Trophoblast cell (in vitro differentiated cells and primary cell): Measurements from ENCODE around the gene PTPRN2.

Experiments
- DNase-seq, 2 donors: peaks; one replicate each; pipeline ENCODE4 v3.0.0-alpha.2; 2016
- H2AFZ ChIP-seq: 2 replicates; pipeline ENCODE4 v1.6.1; 2013; ENCODE audit warnings: low read length, moderate library complexity, mild to moderate bottlenecking; ENCODE audit not compliant: insufficient read depth, poor library complexity
- H2AK5ac ChIP-seq: 2 replicates; pipeline ENCODE4 v1.6.1; 2013; ENCODE audit warnings: mild to moderate bottlenecking, low read length
- H2BK120ac ChIP-seq: 2 replicates; pipeline ENCODE4 v1.6.1; 2013; ENCODE audit warnings: low read length, mild to moderate bottlenecking, moderate library complexity; ENCODE audit not compliant: insufficient read depth, poor library complexity
- H2BK12ac ChIP-seq: 2 replicates; pipeline ENCODE4 v1.6.1; 2013; ENCODE audit warnings: mild to moderate bottlenecking, low read length, moderate library complexity
- H2BK5ac ChIP-seq: 2 replicates; pipeline ENCODE4 v1.6.1; 2013; ENCODE audit warnings: low read length, low read depth, moderate library complexity, mild to moderate bottlenecking; ENCODE audit not compliant: poor library complexity
- H3K14ac ChIP-seq: 2 replicates; pipeline ENCODE4 v1.6.1; 2013; ENCODE audit warnings: mild to moderate bottlenecking, low read length
- H3K18ac ChIP-seq: 2 replicates; pipeline ENCODE4 v1.6.1; 2013; ENCODE audit warnings: mild to moderate bottlenecking, low read length
- H3K23ac ChIP-seq: 2 replicates; pipeline ENCODE4 v1.6.1; 2013; ENCODE audit warnings: low read length
- H3K27ac ChIP-seq: 2 replicates; pipeline ENCODE4 v1.5.1; 2013; ENCODE audit warnings: low read depth, mild to moderate bottlenecking, inconsistent platforms, low read length, moderate library complexity
- H3K27me3 ChIP-seq: 2 replicates; pipeline ENCODE4 v1.6.1; 2013; ENCODE audit warnings: inconsistent platforms, mild to moderate bottlenecking, low read length, moderate library complexity; ENCODE audit not compliant: insufficient read depth
- H3K36me3 ChIP-seq, 2 experiments: 1 replicate in 1 of 2; 2 replicates in 1 of 2; pipeline ENCODE4 v1.6.1; 2013; ENCODE audit warnings: low read length in 2 of 2, mild to moderate bottlenecking in 2 of 2, moderate library complexity in 1 of 2; ENCODE audit not compliant: insufficient read depth in 2 of 2, control insufficient read depth in 1 of 2
- H3K4ac ChIP-seq: 2 replicates; pipeline ENCODE4 v1.6.1; 2013; ENCODE audit warnings: low read depth, mild to moderate bottlenecking, low read length, moderate library complexity
- H3K4me1 ChIP-seq, 2 experiments: 1 replicate in 1 of 2; 2 replicates in 1 of 2; pipeline ENCODE4 v1.6.1; 2013; ENCODE audit warnings: low read length in 2 of 2, mild to moderate bottlenecking in 2 of 2, moderate library complexity in 1 of 2; ENCODE audit not compliant: insufficient read depth in 2 of 2, control insufficient read depth in 1 of 2
- H3K4me2 ChIP-seq: 2 replicates; pipeline ENCODE4 v1.6.1; 2013; ENCODE audit warnings: inconsistent platforms, mild to moderate bottlenecking, low read length, moderate library complexity
- H3K4me3 ChIP-seq: 2 replicates; pipeline ENCODE4 v1.5.1; 2013; ENCODE audit warnings: mild to moderate bottlenecking, low read depth, low read length, inconsistent platforms
- H3K79me1 ChIP-seq: one replicate; pipeline ENCODE4 v1.6.1; 2013; ENCODE audit warnings: low read length
- H3K79me2 ChIP-seq: 2 replicates; pipeline ENCODE4 v1.6.1; 2013; ENCODE audit warnings: low read length, mild to moderate bottlenecking; ENCODE audit not compliant: control insufficient read depth, insufficient read depth, poor library complexity
- H3K9ac ChIP-seq: 2 replicates; pipeline ENCODE4 v1.6.1; 2013; ENCODE audit warnings: mild to moderate bottlenecking, low read length
- H3K9me3 ChIP-seq: 2 replicates; pipeline ENCODE4 v1.6.1; 2013; ENCODE audit warnings: low read depth, mild to moderate bottlenecking, control low read depth, inconsistent platforms, low read length; ENCODE audit not compliant: insufficient read depth
- H4K12ac ChIP-seq: 2 replicates; pipeline ENCODE4 v1.6.1; 2013; ENCODE audit warnings: low read depth, mild to moderate bottlenecking, low read length, moderate library complexity
- H4K8ac ChIP-seq: 2 replicates; pipeline ENCODE4 v1.6.1; 2013; ENCODE audit warnings: low read depth, mild to moderate bottlenecking, low read length, moderate library complexity
- H4K91ac ChIP-seq: one replicate; pipeline ENCODE4 v1.6.1; 2013; ENCODE audit warnings: low read depth, mild to moderate bottlenecking, low read length, moderate library complexity
- WGBS: extraction: QIAGEN DNeasy Blood & Tissue Kit; methylation state at CpG from one replicate; pipeline ENCODE4 v1.1.7; 2013; ENCODE audit warnings: missing lambda C conversion rate; ENCODE audit not compliant: insufficient read length, insufficient coverage; ENCODE audit errors: extremely low coverage; 5-methylcytosine and 5-hydroxymethylcytosine counted together

PTPRN2 gene

DNA sequence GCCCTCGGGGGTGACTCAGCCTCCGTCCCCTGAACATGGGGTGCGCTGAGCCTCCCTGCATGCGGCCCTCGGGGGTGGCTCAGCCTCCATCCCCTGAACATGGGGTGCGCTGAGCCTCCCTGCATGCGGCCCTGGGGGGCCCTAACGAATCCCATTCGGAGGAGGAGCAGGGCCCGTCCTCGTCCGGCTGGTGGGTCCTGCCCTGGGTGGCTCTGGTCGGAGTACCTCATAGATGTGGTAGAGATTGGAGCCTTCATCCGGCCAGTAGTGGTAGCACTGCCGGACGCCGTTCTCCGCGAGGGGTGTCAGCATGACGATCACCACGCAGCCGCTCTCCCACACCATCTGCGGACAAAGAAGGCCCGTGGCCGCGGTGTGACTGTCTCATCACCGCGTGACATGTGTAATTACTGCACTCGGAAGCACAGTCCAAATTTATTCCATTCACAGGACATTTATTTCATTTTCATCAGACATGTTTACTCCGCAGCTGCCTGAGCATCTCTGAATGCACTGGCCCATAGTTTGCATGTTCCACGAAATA is 1009.8 kb downstream of the PTPRN2 start:
- no peaks in the 10 kb centered on the region for H3K79me2 ChIP-seq
- DNase-seq, result no peak
- no peaks in the 10 kb centered on the region for H3K4me1 ChIP-seq
- H3K9me3 ChIP-seq, result peaks cover 2% of the 10 kb centered on the region
- H2BK120ac ChIP-seq, result no peak overlapping the region
- H3K14ac ChIP-seq, result no peak overlapping the region
- H3K27me3 ChIP-seq, result no peaks in the 10 kb centered on the region
- H3K9ac ChIP-seq, result no peak overlapping the region
- H2AFZ ChIP-seq, result no peak overlapping the region
- WGBS, result no CpG with 5 or more reads among the region's 31 CpGs
- no peak overlapping the region for H2AK5ac ChIP-seq
- H3K23ac ChIP-seq, result no peak overlapping the region
- no peak overlapping the region for H3K4me3 ChIP-seq
- no peak overlapping the region for H4K91ac ChIP-seq
- H2BK12ac ChIP-seq, result no peak overlapping the region
- H3K18ac ChIP-seq, result no peak overlapping the region
- no peaks in the 10 kb centered on the region for H3K79me1 ChIP-seq
- H3K27ac ChIP-seq, result no peak overlapping the region
- no peak overlapping the region for H2BK5ac ChIP-seq
- no peak overlapping the region for H4K12ac ChIP-seq
- no peak overlapping the region for H3K4ac ChIP-seq
- H4K8ac ChIP-seq, result no peak overlapping the region
- H3K36me3 ChIP-seq, result no peaks in the 10 kb centered on the region
- no peak overlapping the region for H3K4me2 ChIP-seq

- Histone ChIP-seq H3K23ac (no peak overlapping the region), H3K4me3 (no peak overlapping the region), H4K12ac (no peak overlapping the region), H4K91ac (no peak overlapping the region), H2AFZ (no peak overlapping the region), H3K9ac (no peak overlapping the region), H4K8ac (no peak overlapping the region), H3K79me1 (no peaks in the 10 kb centered on the region), H2BK12ac (no peak overlapping the region), H3K27me3 (no peaks in the 10 kb centered on the region), H2BK120ac (no peak overlapping the region), H3K4ac (no peak overlapping the region), H3K27ac (no peak overlapping the region), H3K4me2 (no peak overlapping the region), H3K18ac (no peak overlapping the region), H2AK5ac (no peak overlapping the region), H3K9me3 (peaks cover 2% of the 10 kb centered on the region), H3K36me3 (no peaks in the 10 kb centered on the region), H3K14ac (no peak overlapping the region), H2BK5ac (no peak overlapping the region), H3K79me2 (no peaks in the 10 kb centered on the region), H3K4me1 (no peaks in the 10 kb centered on the region)
- no CpG with 5 or more reads among the region's 14 CpGs for WGBS
- no peak for DNase-seq
Measured at GRCh38 chr7:157577061-157577460, 1010.6 kb downstream of the PTPRN2 start.

- Histone ChIP-seq H3K9me3 (peaks cover 2% of the 10 kb centered on the region), H3K9ac (no peak overlapping the region), H2AFZ (no peak overlapping the region), H3K27me3 (no peaks in the 10 kb centered on the region), H3K79me2 (no peaks in the 10 kb centered on the region), H2AK5ac (no peak overlapping the region), H3K4me2 (no peak overlapping the region), H2BK5ac (no peak overlapping the region), H3K27ac (no peak overlapping the region), H3K79me1 (no peaks in the 10 kb centered on the region), H4K12ac (no peak overlapping the region), H4K91ac (no peak overlapping the region), H4K8ac (no peak overlapping the region), H2BK12ac (no peak overlapping the region), H3K4me3 (no peak overlapping the region), H3K18ac (no peak overlapping the region), H3K36me3 (no peaks in the 10 kb centered on the region), H2BK120ac (no peak overlapping the region), H3K23ac (no peak overlapping the region), H3K14ac (no peak overlapping the region), H3K4me1 (no peaks in the 10 kb centered on the region), H3K4ac (no peak overlapping the region)
- no CpG with 5 or more reads among the region's 36 CpGs for WGBS
- no peak for DNase-seq
Measured at GRCh38 chr7:157576415-157576814, 1011.2 kb downstream of the PTPRN2 start.

DNA sequence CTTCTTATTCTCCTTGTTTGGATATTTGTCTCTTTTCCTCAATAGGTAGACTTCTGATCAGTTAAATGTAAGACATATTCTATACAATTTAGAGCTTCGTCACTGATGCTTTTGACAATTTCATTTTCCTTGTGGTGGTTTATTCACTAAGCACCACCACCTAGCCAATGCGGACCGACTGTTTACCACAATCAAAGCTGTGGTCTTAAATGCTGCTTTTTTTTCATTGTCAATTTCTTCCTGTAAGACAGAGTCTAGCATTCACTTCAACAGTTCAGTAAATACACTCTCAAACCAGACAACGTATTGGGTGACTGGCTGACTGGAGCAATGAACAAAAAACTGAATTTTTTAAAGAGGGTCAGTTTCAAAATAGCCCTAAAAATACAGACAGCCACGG is 1011.8 kb downstream of the PTPRN2 start:
- DNase-seq, result no peak
- no peak overlapping the region for H2BK120ac ChIP-seq
- no peaks in the 10 kb centered on the region for H3K79me2 ChIP-seq
- H4K8ac ChIP-seq, result no peak overlapping the region
- no peak overlapping the region for H3K23ac ChIP-seq
- no peaks in the 10 kb centered on the region for H3K4me1 ChIP-seq
- H3K4me2 ChIP-seq, result no peak overlapping the region
- H4K12ac ChIP-seq, result no peak overlapping the region
- H3K14ac ChIP-seq, result no peak overlapping the region
- no peaks in the 10 kb centered on the region for H3K27me3 ChIP-seq
- no peak overlapping the region for H2AK5ac ChIP-seq
- no peak overlapping the region for H3K18ac ChIP-seq
- peaks cover 2% of the 10 kb centered on the region for H3K9me3 ChIP-seq
- no peak overlapping the region for H3K4me3 ChIP-seq
- H2BK5ac ChIP-seq, result no peak overlapping the region
- H3K27ac ChIP-seq, result no peak overlapping the region
- H4K91ac ChIP-seq, result no peak overlapping the region
- no CpG with 5 or more reads among the region's 5 CpGs for WGBS
- H2BK12ac ChIP-seq, result no peak overlapping the region
- H3K36me3 ChIP-seq, result no peaks in the 10 kb centered on the region
- H2AFZ ChIP-seq, result no peak overlapping the region
- H3K9ac ChIP-seq, result no peak overlapping the region
- no peak overlapping the region for H3K4ac ChIP-seq
- no peaks in the 10 kb centered on the region for H3K79me1 ChIP-seq
